Hepatic stellate cell (primary cell): Measurements from ENCODE around the gene ADAMTS9.
A peak's percentile ranks its signal among the peaks of the same experiment; 100 is the strongest.

ENCODE experiments used
- DNase-seq: peaks from one replicate; pipeline ENCODE4 v3.0.0; 2011; ENCODE audit warnings: low spot score

The ADAMTS9 gene

GRCh38 chr3:64617610-64618009 lies 70.2 kb downstream of the ADAMTS9 start:
- DNase-seq = no peak

- no peak for DNase-seq
Measured at GRCh38 chr3:64616953-64617352, 70.8 kb downstream of the ADAMTS9 start.

GRCh38 chr3:64612916-64613526 lies 74.8 kb downstream of the ADAMTS9 start:
- DNase-seq = no peak

GRCh38 chr3:64612082-64612860 lies 75.5 kb downstream of the ADAMTS9 start:
- DNase-seq = peak; percentile 12

GRCh38 chr3:64608741-64609140 lies 79.1 kb downstream of the ADAMTS9 start:
- DNase-seq = no peak

GRCh38 chr3:64607032-64607551 lies 80.7 kb downstream of the ADAMTS9 start:
- DNase-seq = no peak

- no peak for DNase-seq
Measured at GRCh38 chr3:64604313-64604712, 83.5 kb downstream of the ADAMTS9 start.

- no peak for DNase-seq
Measured at GRCh38 chr3:64601824-64602223, 86.0 kb downstream of the ADAMTS9 start.

- no peak for DNase-seq
Measured at GRCh38 chr3:64600246-64600950, 87.4 kb downstream of the ADAMTS9 start.

GRCh38 chr3:64599651-64600050 lies 88.1 kb downstream of the ADAMTS9 start:
- no peak for DNase-seq

GRCh38 chr3:64595253-64595694 lies 92.5 kb downstream of the ADAMTS9 start:
- DNase-seq = peak; percentile 5

GRCh38 chr3:64594134-64594533 lies 93.7 kb downstream of the ADAMTS9 start:
- no peak for DNase-seq

GRCh38 chr3:64593350-64593749 lies 94.5 kb downstream of the ADAMTS9 start:
- no peak for DNase-seq

- no peak for DNase-seq
Measured at GRCh38 chr3:64591615-64592014, 96.2 kb downstream of the ADAMTS9 start.

- no peak for DNase-seq
Measured at GRCh38 chr3:64588380-64588779, 99.4 kb downstream of the ADAMTS9 start.

GRCh38 chr3:64586952-64587351 lies 100.8 kb downstream of the ADAMTS9 start:
- no peak for DNase-seq

GRCh38 chr3:64584179-64584578 lies 103.6 kb downstream of the ADAMTS9 start:
- no peak for DNase-seq

GRCh38 chr3:64578797-64579196 lies 109.0 kb downstream of the ADAMTS9 start:
- no peak for DNase-seq

- DNase-seq = no peak
Measured at GRCh38 chr3:64578062-64578770, 109.6 kb downstream of the ADAMTS9 start.

GRCh38 chr3:64576211-64576775 lies 111.5 kb downstream of the ADAMTS9 start:
- no peak for DNase-seq

- peak; percentile 8 for DNase-seq
Measured at GRCh38 chr3:64575211-64575844, 112.5 kb downstream of the ADAMTS9 start.
